Dendritic cell treated with granulocyte-macrophage colony-stimulating factor and Interleukin-4, amounts not matched to agents 40 ng/mL and 50 ng/mL, for 4 days (primary cell): Measurements from ENCODE around the gene TTLL11.

ENCODE experiments used
- H3K27ac Mint-ChIP-seq: one replicate; pipeline ENCODE4 v1.8.0; 2022; ENCODE audit warnings: mild to moderate bottlenecking, mixed read lengths
- H3K27me3 Mint-ChIP-seq: one replicate; pipeline ENCODE4 v1.8.0; 2022; ENCODE audit warnings: mild to moderate bottlenecking, mixed read lengths
- H3K36me3 Mint-ChIP-seq: one replicate; pipeline ENCODE4 v1.8.0; 2022; ENCODE audit warnings: low read depth, mixed read lengths
- H3K4me1 Mint-ChIP-seq: one replicate; pipeline ENCODE4 v1.8.0; 2022; ENCODE audit warnings: low read depth, mixed read lengths
- H3K4me3 Mint-ChIP-seq: one replicate; pipeline ENCODE4 v1.8.0; 2022; ENCODE audit warnings: mild to moderate bottlenecking, moderate library complexity, mixed read lengths
- H3K9me3 Mint-ChIP-seq: one replicate; pipeline ENCODE4 v1.8.0; 2022; ENCODE audit warnings: mixed read lengths
- intact Hi-C: fragments of 100-400 bp; cut with micrococcal nuclease; formaldehyde crosslinking; loops from one replicate; pipeline ENCODE4 v1.15.0; 2022

Gene TTLL11

DNA sequence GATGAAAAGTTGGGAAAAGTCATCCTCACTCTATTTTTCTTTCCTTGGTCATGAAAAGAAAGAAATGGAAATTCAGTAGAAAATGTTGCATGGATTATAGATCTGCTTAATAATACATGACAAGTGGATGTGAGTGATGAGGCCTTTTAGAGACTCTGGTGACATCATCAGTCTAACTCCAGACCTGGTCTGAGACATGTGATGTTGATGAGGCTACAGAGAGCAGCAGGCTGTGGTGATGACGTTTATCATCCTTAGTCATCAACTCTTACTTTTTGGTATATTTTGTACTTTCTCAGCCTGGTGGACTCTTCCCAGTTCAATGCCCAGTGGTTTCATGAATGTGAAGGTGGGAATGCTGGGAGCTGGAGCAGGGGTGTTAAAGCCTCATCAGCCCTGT is 116.4 kb downstream of the TTLL11 start:
- no peaks in the 10 kb centered on the region for H3K27me3 Mint-ChIP-seq
- H3K4me3 Mint-ChIP-seq: no peak overlapping the region
- no peaks in the 10 kb centered on the region for H3K36me3 Mint-ChIP-seq
- H3K27ac Mint-ChIP-seq: no peak overlapping the region
- intact Hi-C loops: no loop called here
- H3K9me3 Mint-ChIP-seq: peaks cover 14% of the 10 kb centered on the region
- no peaks in the 10 kb centered on the region for H3K4me1 Mint-ChIP-seq

DNA sequence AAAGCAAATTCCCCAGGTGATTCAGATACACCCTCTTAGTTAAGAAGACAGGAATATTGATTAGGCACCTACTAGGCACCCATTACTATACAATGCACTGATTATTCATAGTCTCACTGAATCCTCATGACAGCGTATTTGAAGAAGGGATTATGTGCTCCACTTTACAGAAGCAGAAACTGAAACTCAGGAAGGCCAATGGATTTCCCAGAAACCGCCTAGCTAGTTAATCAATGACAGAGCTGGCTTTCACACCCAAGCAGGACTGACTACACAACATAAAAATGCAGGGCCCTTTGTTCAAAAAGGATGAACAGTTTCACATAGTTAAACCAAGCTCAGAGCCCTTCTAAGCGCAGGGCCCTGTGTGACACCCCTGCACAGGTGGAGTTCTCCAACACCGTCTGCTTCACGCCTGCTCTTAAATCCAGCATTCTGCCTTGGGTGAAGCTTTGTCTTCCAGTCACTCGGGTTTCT is 117.3 kb downstream of the TTLL11 start:
- intact Hi-C loops: no loop called here
- no peak overlapping the region for H3K4me3 Mint-ChIP-seq

GRCh38 chr9:121974421-121974820 is 118.7 kb downstream of the TTLL11 start:
- intact Hi-C loops: no loop called here
- no peak overlapping the region for H3K27ac Mint-ChIP-seq
- no peak overlapping the region for H3K4me3 Mint-ChIP-seq
- H3K4me1 Mint-ChIP-seq: peaks cover 1% of the 10 kb centered on the region
- H3K9me3 Mint-ChIP-seq: no peaks in the 10 kb centered on the region
- no peaks in the 10 kb centered on the region for H3K36me3 Mint-ChIP-seq
- no peaks in the 10 kb centered on the region for H3K27me3 Mint-ChIP-seq

More for the DNA sequence above, 117.3 kb downstream of the TTLL11 start:
- Mint-ChIP-seq H3K4me1 (no peaks in the 10 kb centered on the region), H3K27me3 (no peaks in the 10 kb centered on the region), H3K27ac (no peak overlapping the region), H3K9me3 (peaks cover 5% of the 10 kb centered on the region), H3K36me3 (no peaks in the 10 kb centered on the region)

GRCh38 chr9:121972501-121972981 is 120.6 kb downstream of the TTLL11 start:
- no peaks in the 10 kb centered on the region for H3K9me3 Mint-ChIP-seq
- no peaks in the 10 kb centered on the region for H3K27me3 Mint-ChIP-seq
- intact Hi-C loops: no loop called here
- H3K27ac Mint-ChIP-seq: no peak overlapping the region
- peaks cover 6% of the 10 kb centered on the region for H3K4me1 Mint-ChIP-seq
- H3K36me3 Mint-ChIP-seq: no peaks in the 10 kb centered on the region
- no peak overlapping the region for H3K4me3 Mint-ChIP-seq

- Mint-ChIP-seq H3K4me3 (no peak overlapping the region), H3K36me3 (no peaks in the 10 kb centered on the region), H3K4me1 (peaks cover 6% of the 10 kb centered on the region), H3K27ac (no peak overlapping the region), H3K9me3 (no peaks in the 10 kb centered on the region), H3K27me3 (no peaks in the 10 kb centered on the region)
- intact Hi-C loops: no loop called here
These were observed 125.1 kb downstream of the TTLL11 start for GRCh38 chr9:121968056-121968455.

DNA sequence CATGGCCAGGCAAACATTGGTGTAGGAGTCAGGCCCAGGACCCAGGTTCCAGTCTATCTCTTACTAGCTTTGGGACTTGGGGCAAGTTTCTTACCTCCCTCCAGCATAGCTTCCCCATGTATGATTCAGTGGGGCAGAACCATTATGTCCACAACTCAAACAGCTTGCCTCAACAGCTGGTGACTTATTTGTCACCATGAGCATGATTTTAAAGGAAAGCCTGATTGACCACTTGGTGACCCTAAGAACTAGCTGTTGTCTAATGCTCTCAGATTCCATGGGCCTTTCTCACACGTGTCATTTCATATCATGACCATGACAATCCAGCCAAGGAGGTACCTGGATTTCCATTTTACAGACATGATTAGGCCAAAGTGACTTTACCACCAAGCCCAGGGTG is 126.4 kb downstream of the TTLL11 start:
- Mint-ChIP-seq H3K4me3 (no peak overlapping the region), H3K27me3 (no peaks in the 10 kb centered on the region), H3K4me1 (peaks cover 6% of the 10 kb centered on the region), H3K36me3 (no peaks in the 10 kb centered on the region), H3K27ac (no peak overlapping the region), H3K9me3 (no peaks in the 10 kb centered on the region)
- intact Hi-C loops: no loop called here

DNA sequence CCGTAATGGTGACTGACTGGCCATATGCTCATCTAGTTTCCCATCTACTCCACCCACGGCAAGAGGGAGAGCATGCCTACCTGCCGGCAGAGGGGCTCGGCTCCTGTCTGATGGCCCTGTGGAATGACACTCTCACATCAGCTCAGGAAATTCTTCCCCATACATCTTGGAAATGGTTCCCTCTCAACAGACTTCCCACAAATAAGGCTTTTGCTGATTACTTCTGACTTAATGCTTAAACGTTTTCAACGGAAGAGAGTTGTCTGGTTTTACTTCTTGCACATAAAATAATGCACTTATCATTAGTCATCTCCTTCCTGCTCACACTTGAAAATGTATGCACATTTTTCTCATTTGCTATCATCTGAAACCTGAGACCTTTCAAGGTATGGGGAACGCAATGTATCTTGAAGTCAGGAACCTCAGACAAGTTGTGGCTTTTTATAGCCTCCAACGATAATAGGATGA is 129.5 kb downstream of the TTLL11 start:
- Mint-ChIP-seq H3K4me1 (peaks cover 3% of the 10 kb centered on the region), H3K36me3 (no peaks in the 10 kb centered on the region), H3K27me3 (peaks cover 2% of the 10 kb centered on the region), H3K4me3 (no peak overlapping the region), H3K27ac (no peak overlapping the region), H3K9me3 (no peaks in the 10 kb centered on the region)
- intact Hi-C loops: no loop called here

DNA sequence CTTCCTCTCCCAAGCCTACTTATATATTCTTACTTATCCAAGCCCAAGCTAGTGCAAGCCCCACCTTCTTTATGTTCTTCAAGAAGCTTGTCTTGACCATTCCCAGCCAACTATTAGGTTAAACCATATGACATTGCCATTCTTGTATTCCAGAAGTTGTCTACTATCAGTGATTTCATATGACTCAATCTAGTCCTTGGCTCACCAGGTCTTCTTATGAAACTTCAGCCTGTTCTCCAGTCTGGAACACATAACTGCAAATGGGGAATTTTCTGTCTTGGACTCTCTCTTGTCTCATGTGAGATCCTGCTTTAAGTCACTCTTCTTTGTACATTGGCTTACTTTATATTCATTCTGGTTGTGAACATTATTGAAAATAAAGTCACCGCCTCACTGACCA is 130.7 kb downstream of the TTLL11 start:
- Mint-ChIP-seq H3K4me3 (no peak overlapping the region), H3K27me3 (peaks cover 2% of the 10 kb centered on the region), H3K9me3 (no peaks in the 10 kb centered on the region), H3K36me3 (no peaks in the 10 kb centered on the region), H3K27ac (no peak overlapping the region), H3K4me1 (peaks cover 6% of the 10 kb centered on the region)
- intact Hi-C loops: no loop called here

- H3K27me3 Mint-ChIP-seq: peaks cover 2% of the 10 kb centered on the region
- H3K4me3 Mint-ChIP-seq: no peak overlapping the region
- peaks cover 6% of the 10 kb centered on the region for H3K4me1 Mint-ChIP-seq
- H3K9me3 Mint-ChIP-seq: no peaks in the 10 kb centered on the region
- intact Hi-C loops: no loop called here
- H3K36me3 Mint-ChIP-seq: no peaks in the 10 kb centered on the region
- no peak overlapping the region for H3K27ac Mint-ChIP-seq
These were observed 132.4 kb downstream of the TTLL11 start for GRCh38 chr9:121960665-121961064.

DNA sequence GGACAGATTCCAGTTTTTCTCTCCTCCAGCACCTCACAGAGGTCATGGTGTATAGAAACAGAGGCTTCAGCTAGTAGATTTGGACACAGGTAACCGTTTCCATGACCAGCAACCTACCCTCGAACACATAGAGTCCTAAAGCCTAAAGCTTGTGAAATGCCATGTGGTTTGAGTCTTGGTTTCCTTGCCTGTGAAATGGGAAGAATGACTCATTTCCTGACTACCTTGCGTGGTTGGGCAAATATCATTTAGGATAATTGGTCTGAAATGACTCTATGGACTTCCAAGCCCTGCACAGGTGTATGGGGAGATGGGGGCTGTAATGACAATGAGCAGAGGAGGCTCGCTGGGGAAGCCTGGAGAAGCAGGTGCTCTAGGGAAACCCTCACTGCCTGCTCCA is 134.6 kb downstream of the TTLL11 start:
- Mint-ChIP-seq H3K36me3 (no peaks in the 10 kb centered on the region), H3K27me3 (peaks cover 2% of the 10 kb centered on the region)
- intact Hi-C loops: no loop called here

DNA sequence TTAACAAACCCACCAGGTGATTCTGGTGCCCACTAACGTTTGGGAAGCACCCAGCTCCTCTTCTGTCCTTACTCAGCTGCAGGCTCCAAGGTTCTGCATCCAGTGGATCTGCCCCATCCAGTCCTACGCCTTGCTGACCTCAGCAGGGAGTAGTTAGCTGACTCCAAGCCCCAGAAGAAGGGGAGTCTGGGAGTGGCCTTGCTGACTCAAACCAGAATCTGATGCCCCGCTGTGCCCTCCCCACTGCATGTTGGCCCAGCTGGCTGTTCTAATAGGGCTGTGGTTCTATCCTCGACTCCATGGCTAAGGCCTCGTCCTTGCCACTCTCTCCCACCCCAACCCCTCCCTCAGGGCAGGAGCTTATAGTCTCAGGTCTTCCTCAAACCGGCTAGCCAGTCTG is 136.3 kb downstream of the TTLL11 start:
- H3K4me3 Mint-ChIP-seq: no peak overlapping the region
- H3K4me1 Mint-ChIP-seq: peaks cover 6% of the 10 kb centered on the region
- intact Hi-C loops: no loop called here
- H3K9me3 Mint-ChIP-seq: no peaks in the 10 kb centered on the region
- no peak overlapping the region for H3K27ac Mint-ChIP-seq
- peaks cover 2% of the 10 kb centered on the region for H3K27me3 Mint-ChIP-seq
- no peaks in the 10 kb centered on the region for H3K36me3 Mint-ChIP-seq

More for the DNA sequence above, 134.6 kb downstream of the TTLL11 start:
- Mint-ChIP-seq H3K27ac (no peak overlapping the region), H3K9me3 (no peaks in the 10 kb centered on the region), H3K4me1 (peaks cover 6% of the 10 kb centered on the region), H3K4me3 (no peak overlapping the region)

DNA sequence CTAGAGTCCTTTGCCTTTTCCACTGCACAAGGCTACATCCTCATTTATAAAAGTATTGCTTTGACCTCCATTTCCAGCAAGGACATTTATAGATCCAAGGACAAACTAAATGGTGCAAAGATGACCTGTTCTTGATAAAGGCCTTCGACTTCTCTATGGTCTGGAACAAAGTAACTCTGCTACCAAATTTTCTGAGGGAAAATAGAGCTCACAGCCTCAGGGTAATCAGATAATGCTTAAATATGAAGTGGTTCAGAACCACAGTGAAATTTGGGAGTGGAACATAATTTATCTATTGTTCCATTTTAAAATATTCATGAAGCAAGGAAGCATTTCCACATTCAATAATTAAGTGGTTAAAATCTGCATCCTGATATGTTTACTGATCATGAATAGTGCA is 137.5 kb downstream of the TTLL11 start:
- H3K27me3 Mint-ChIP-seq: peaks cover 2% of the 10 kb centered on the region
- H3K27ac Mint-ChIP-seq: no peak overlapping the region
- peaks cover 6% of the 10 kb centered on the region for H3K4me1 Mint-ChIP-seq
- no peaks in the 10 kb centered on the region for H3K36me3 Mint-ChIP-seq
- no peaks in the 10 kb centered on the region for H3K9me3 Mint-ChIP-seq
- intact Hi-C loops: no loop called here
- no peak overlapping the region for H3K4me3 Mint-ChIP-seq

DNA sequence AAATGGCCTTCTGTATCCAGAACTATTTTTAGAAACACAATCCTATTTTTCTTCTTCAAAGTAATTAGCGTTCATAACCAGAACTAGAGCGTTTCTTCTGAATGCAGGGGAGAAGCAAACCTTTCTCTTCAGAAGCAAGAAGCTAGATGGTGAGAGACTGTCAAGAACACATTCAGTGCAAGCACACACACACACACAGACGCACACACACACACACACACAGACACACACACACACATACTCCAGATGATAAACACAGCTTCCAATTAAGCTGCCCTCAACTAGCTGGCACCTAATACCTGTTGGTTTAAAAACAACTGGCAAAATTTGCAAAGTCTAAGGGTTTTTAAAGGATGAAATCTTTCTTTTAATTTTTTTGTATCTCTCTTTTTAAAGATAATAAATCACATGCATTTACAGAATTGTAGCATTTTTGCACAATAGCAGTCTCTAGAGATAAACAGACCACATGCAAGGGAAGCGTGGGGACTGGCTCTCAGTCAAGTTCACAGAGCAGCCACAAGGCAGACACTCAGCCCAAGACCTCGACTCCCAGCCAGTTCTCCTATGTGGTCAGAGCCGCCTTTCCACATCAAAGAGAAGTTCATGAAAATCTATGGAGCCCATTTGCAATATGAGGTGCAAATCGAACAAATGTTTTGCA is 138.5 kb downstream of the TTLL11 start:
- H3K27me3 Mint-ChIP-seq: peaks cover 2% of the 10 kb centered on the region
- no peak overlapping the region for H3K27ac Mint-ChIP-seq
- peaks cover 6% of the 10 kb centered on the region for H3K4me1 Mint-ChIP-seq
- H3K9me3 Mint-ChIP-seq: no peaks in the 10 kb centered on the region
- intact Hi-C loops: no loop called here
- H3K36me3 Mint-ChIP-seq: no peaks in the 10 kb centered on the region
- no peak overlapping the region for H3K4me3 Mint-ChIP-seq

- Mint-ChIP-seq H3K4me1 (no peaks in the 10 kb centered on the region), H3K27ac (no peak overlapping the region), H3K4me3 (no peak overlapping the region), H3K36me3 (no peaks in the 10 kb centered on the region), H3K9me3 (no peaks in the 10 kb centered on the region), H3K27me3 (no peaks in the 10 kb centered on the region)
- intact Hi-C loops: no loop called here
These were observed 140.5 kb downstream of the TTLL11 start for GRCh38 chr9:121952611-121953010.

GRCh38 chr9:121950866-121951265 is 142.2 kb downstream of the TTLL11 start:
- H3K4me1 Mint-ChIP-seq: no peaks in the 10 kb centered on the region
- no peaks in the 10 kb centered on the region for H3K27me3 Mint-ChIP-seq
- no peaks in the 10 kb centered on the region for H3K36me3 Mint-ChIP-seq
- intact Hi-C loops: no loop called here
- no peak overlapping the region for H3K27ac Mint-ChIP-seq
- H3K9me3 Mint-ChIP-seq: no peaks in the 10 kb centered on the region
- H3K4me3 Mint-ChIP-seq: no peak overlapping the region
